Measurements from ENCODE around the gene CASP3. TPM values are rescaled to one million over a fixed set of nuclear protein-coding genes. Genes with fewer than 3 reads are reported as not detected.

The CASP3 gene
- total and polyA plus RNA-seq, 5 donors, result 8.6 to 11.0 (median 10.5) TPM

- DNase-seq (no peak), ATAC-seq (peak; percentile 26 to 29)
- Histone ChIP-seq H3K4me1 (ENCODE audit: control insufficient read depth, insufficient read depth, low read length) (peaks cover 2% of the 10 kb centered on the region), H3K4me3 (ENCODE audit: low read length) (no peak overlapping the region), H3K27me3 (ENCODE audit: control insufficient read depth, insufficient read depth) (no peaks in the 10 kb centered on the region), H3K27ac (ENCODE audit: low read length) (no peak overlapping the region), H3K9me3 (ENCODE audit: control insufficient read depth, low read length) (no peaks in the 10 kb centered on the region)
- intact Hi-C loops (cut with DNase I), result no loop called here
- 71% methylated on average over 9 of the region's 9 CpGs for WGBS
Measured at GRCh38 chr4:184680698-184681097, 31.5 kb upstream of the CASP3 start.

- intact Hi-C loops (cut with DNase I), result no loop called here
- 86% methylated on average over 3 of the region's 3 CpGs for WGBS
Measured at GRCh38 chr4:184675821-184676492, 26.7 kb upstream of the CASP3 start.

GRCh38 chr4:184675018-184675417, 25.8 kb upstream of the CASP3 start:
- no peak for ATAC-seq
- Histone ChIP-seq H3K4me3 (ENCODE audit: low read length) (no peak overlapping the region), H3K27me3 (ENCODE audit: control insufficient read depth, insufficient read depth) (no peaks in the 10 kb centered on the region), H3K9me3 (ENCODE audit: control insufficient read depth, low read length) (no peaks in the 10 kb centered on the region), H3K27ac (ENCODE audit: low read length) (no peak overlapping the region), H3K4me1 (ENCODE audit: control insufficient read depth, insufficient read depth, low read length) (no peaks in the 10 kb centered on the region)
- no peak for DNase-seq
- 97% methylated on average over 5 of the region's 5 CpGs for WGBS
- intact Hi-C loops (cut with DNase I), result no loop called here

More at GRCh38 chr4:184675821-184676492, 26.7 kb upstream of the CASP3 start:
- no peak overlapping the region for H3K4me3 ChIP-seq (ENCODE audit: low read length)
- H3K27me3 ChIP-seq (ENCODE audit: control insufficient read depth, insufficient read depth), result no peaks in the 10 kb centered on the region
- DNase-seq (no peak), ATAC-seq (no peak)
- H3K27ac ChIP-seq (ENCODE audit: low read length), result no peak overlapping the region
- peaks cover 2% of the 10 kb centered on the region for H3K4me1 ChIP-seq (ENCODE audit: control insufficient read depth, insufficient read depth, low read length)
- H3K9me3 ChIP-seq (ENCODE audit: control insufficient read depth, low read length), result no peaks in the 10 kb centered on the region

- DNase-seq, result no peak
- H3K27ac ChIP-seq (ENCODE audit: low read length), result no peak overlapping the region
- intact Hi-C loops (cut with DNase I), result no loop called here
- no peaks in the 10 kb centered on the region for H3K27me3 ChIP-seq (ENCODE audit: control insufficient read depth, insufficient read depth)
- H3K9me3 ChIP-seq (ENCODE audit: control insufficient read depth, low read length), result no peaks in the 10 kb centered on the region
- H3K4me3 ChIP-seq (ENCODE audit: low read length), result no peak overlapping the region
- WGBS, result 95% methylated on average over 4 of the region's 4 CpGs
- H3K4me1 ChIP-seq (ENCODE audit: control insufficient read depth, insufficient read depth, low read length), result no peaks in the 10 kb centered on the region
- no peak for ATAC-seq
Measured at GRCh38 chr4:184674011-184674410, 24.8 kb upstream of the CASP3 start.

- no peaks in the 10 kb centered on the region for H3K27me3 ChIP-seq (ENCODE audit: control insufficient read depth, insufficient read depth)
- H3K9me3 ChIP-seq (ENCODE audit: control insufficient read depth, low read length), result no peaks in the 10 kb centered on the region
- no peak overlapping the region for H3K4me3 ChIP-seq (ENCODE audit: low read length)
- no peak overlapping the region for H3K27ac ChIP-seq (ENCODE audit: low read length)
- WGBS, result 95% methylated on average over 6 of the region's 6 CpGs
- intact Hi-C loops (cut with DNase I), result no loop called here
- no peaks in the 10 kb centered on the region for H3K4me1 ChIP-seq (ENCODE audit: control insufficient read depth, insufficient read depth, low read length)
- no peak for DNase-seq
- no peak for ATAC-seq
Measured at GRCh38 chr4:184672741-184673140, 23.5 kb upstream of the CASP3 start.

GRCh38 chr4:184671101-184671500, 21.9 kb upstream of the CASP3 start:
- WGBS, result 94% methylated on average over 9 of the region's 9 CpGs
- Histone ChIP-seq H3K27ac (ENCODE audit: low read length) (no peak overlapping the region), H3K9me3 (ENCODE audit: control insufficient read depth, low read length) (no peaks in the 10 kb centered on the region), H3K4me1 (ENCODE audit: control insufficient read depth, insufficient read depth, low read length) (no peaks in the 10 kb centered on the region), H3K4me3 (ENCODE audit: low read length) (no peak overlapping the region), H3K27me3 (ENCODE audit: control insufficient read depth, insufficient read depth) (no peaks in the 10 kb centered on the region)
- DNase-seq (no peak), ATAC-seq (no peak)
- intact Hi-C loops (cut with DNase I), result no loop called here

GRCh38 chr4:184669251-184669650, 20.0 kb upstream of the CASP3 start:
- intact Hi-C loops (cut with DNase I), result no loop called here
- WGBS, result 80% methylated on average over 7 of the region's 7 CpGs
- H3K4me3 ChIP-seq (ENCODE audit: low read length), result no peak overlapping the region
- H3K27me3 ChIP-seq (ENCODE audit: control insufficient read depth, insufficient read depth), result no peaks in the 10 kb centered on the region
- ATAC-seq, result no peak
- no peaks in the 10 kb centered on the region for H3K4me1 ChIP-seq (ENCODE audit: control insufficient read depth, insufficient read depth, low read length)
- no peak for DNase-seq
- H3K9me3 ChIP-seq (ENCODE audit: control insufficient read depth, low read length), result no peaks in the 10 kb centered on the region
- H3K27ac ChIP-seq (ENCODE audit: low read length), result no peak overlapping the region

- intact Hi-C loops (cut with DNase I), result no loop called here
Measured at GRCh38 chr4:184668511-184669114, 19.4 kb upstream of the CASP3 start.

GRCh38 chr4:184668096-184668495, 18.8 kb upstream of the CASP3 start:
- DNase-seq (no peak), ATAC-seq (no peak)
- 90% methylated on average over 9 of the region's 9 CpGs for WGBS
- H3K27ac ChIP-seq (ENCODE audit: low read length), result no peak overlapping the region
- H3K27me3 ChIP-seq (ENCODE audit: control insufficient read depth, insufficient read depth), result no peaks in the 10 kb centered on the region
- H3K4me3 ChIP-seq (ENCODE audit: low read length), result no peak overlapping the region
- H3K9me3 ChIP-seq (ENCODE audit: control insufficient read depth, low read length), result no peaks in the 10 kb centered on the region
- intact Hi-C loops (cut with DNase I), result no loop called here
- no peaks in the 10 kb centered on the region for H3K4me1 ChIP-seq (ENCODE audit: control insufficient read depth, insufficient read depth, low read length)

More at GRCh38 chr4:184668511-184669114, 19.4 kb upstream of the CASP3 start:
- WGBS, result 80% methylated on average over 9 of the region's 9 CpGs
- Histone ChIP-seq H3K4me1 (ENCODE audit: control insufficient read depth, insufficient read depth, low read length) (no peaks in the 10 kb centered on the region), H3K9me3 (ENCODE audit: control insufficient read depth, low read length) (no peaks in the 10 kb centered on the region), H3K27ac (ENCODE audit: low read length) (no peak overlapping the region), H3K4me3 (ENCODE audit: low read length) (no peak overlapping the region), H3K27me3 (ENCODE audit: control insufficient read depth, insufficient read depth) (no peaks in the 10 kb centered on the region)
- no peak for DNase-seq
- no peak for ATAC-seq

GRCh38 chr4:184666670-184667069, 17.4 kb upstream of the CASP3 start:
- H3K4me1 ChIP-seq (ENCODE audit: control insufficient read depth, insufficient read depth, low read length), result no peaks in the 10 kb centered on the region
- no peaks in the 10 kb centered on the region for H3K9me3 ChIP-seq (ENCODE audit: control insufficient read depth, low read length)
- no peak for ATAC-seq
- no peaks in the 10 kb centered on the region for H3K27me3 ChIP-seq (ENCODE audit: control insufficient read depth, insufficient read depth)
- 82% methylated on average over 6 of the region's 6 CpGs for WGBS
- intact Hi-C loops (cut with DNase I), result no loop called here
- DNase-seq, result no peak
- no peak overlapping the region for H3K27ac ChIP-seq (ENCODE audit: low read length)
- no peak overlapping the region for H3K4me3 ChIP-seq (ENCODE audit: low read length)

- no peaks in the 10 kb centered on the region for H3K9me3 ChIP-seq (ENCODE audit: control insufficient read depth, low read length)
- no peak overlapping the region for H3K4me3 ChIP-seq (ENCODE audit: low read length)
- H3K27ac ChIP-seq (ENCODE audit: low read length), result no peak overlapping the region
- H3K27me3 ChIP-seq (ENCODE audit: control insufficient read depth, insufficient read depth), result no peaks in the 10 kb centered on the region
- 64% methylated on average over 6 of the region's 6 CpGs for WGBS
- peak; percentile 72 to 75 for ATAC-seq
- intact Hi-C loops (cut with DNase I), result no loop called here
- H3K4me1 ChIP-seq (ENCODE audit: control insufficient read depth, insufficient read depth, low read length), result no peaks in the 10 kb centered on the region
- no peak for DNase-seq
Measured at GRCh38 chr4:184664445-184665210, 15.4 kb upstream of the CASP3 start.

Measured in right cardiac atrium (tissue), 5 donors.